Measurements from ENCODE around the gene THOC6. TPM values are rescaled to one million over a fixed set of nuclear protein-coding genes. Genes with fewer than 3 reads are reported as not detected.

The THOC6 gene
- total and polyA plus RNA-seq, 4 donors: 10.8 to 14.8 (median 11.7) TPM

DNA sequence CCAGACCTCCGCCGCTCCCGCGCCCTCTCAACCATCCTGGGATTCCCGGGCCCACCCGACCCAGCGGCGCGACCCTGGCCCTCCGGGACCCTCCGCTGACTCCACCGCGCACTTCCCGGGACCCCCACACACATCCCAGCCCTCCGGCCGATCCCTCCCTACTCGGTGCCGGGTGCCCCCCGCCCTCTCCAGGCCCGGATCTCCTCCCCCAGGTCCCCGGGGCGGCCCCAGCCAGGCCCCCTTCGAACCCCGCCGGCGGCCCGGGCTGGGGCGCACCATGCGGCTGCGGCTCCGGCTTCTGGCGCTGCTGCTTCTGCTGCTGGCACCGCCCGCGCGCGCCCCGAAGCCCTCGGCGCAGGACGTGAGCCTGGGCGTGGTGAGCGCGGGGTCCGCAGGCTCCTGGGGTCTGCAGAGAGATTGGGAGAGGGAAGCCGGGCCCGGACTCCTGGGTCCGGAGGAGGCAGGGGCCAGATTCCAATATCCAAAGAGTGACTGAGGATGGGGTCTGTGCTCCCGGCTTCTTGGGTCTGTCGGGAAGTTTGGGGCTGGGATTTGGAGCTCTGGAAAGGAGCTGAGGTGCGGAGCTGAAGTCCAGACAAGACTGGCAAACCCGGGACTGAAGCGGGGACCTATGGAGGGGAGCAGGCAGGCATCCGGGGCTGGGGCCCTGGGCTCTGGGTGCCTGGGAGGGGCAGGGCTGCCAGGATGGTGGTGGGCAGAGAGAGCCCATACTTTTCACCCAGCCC, 23.0 kb downstream of the THOC6 start:
- no peak for DNase-seq (ENCODE audit: low spot score)
- TF ChIP-seq JUND (IDR thresholded peaks at IDR 0.05) (no peak), SP1 (IDR thresholded peaks at IDR 0.05) (no peak), TAF1 (conservative IDR thresholded peaks at IDR 0.05) (no peak), FOXA2 (IDR thresholded peaks at IDR 0.05) (no peak), EGR1 (IDR thresholded peaks at IDR 0.05; ENCODE audit: low read depth in 2 of 2) (no peak), RXRA (IDR thresholded peaks at IDR 0.05) (no peak), HNF4G (IDR thresholded peaks at IDR 0.05) (no peak), NR2F2 (IDR thresholded peaks at IDR 0.05) (no peak), GABPA (IDR thresholded peaks at IDR 0.05 in 1 of 2, conservative IDR thresholded peaks at IDR 0.05 in 1 of 2) (no peak), ATF3 (IDR thresholded peaks at IDR 0.05) (no peak), YY1 (IDR thresholded peaks at IDR 0.05) (no peak), HNF4A (conservative IDR thresholded peaks at IDR 0.05) (no peak), RAD21 (IDR thresholded peaks at IDR 0.05) (no peak), FOXA1 (IDR thresholded peaks at IDR 0.05) (no peak), ZBTB33 (IDR thresholded peaks at IDR 0.05) (no peak)
- TF ChIP-seq, protein P1, sequence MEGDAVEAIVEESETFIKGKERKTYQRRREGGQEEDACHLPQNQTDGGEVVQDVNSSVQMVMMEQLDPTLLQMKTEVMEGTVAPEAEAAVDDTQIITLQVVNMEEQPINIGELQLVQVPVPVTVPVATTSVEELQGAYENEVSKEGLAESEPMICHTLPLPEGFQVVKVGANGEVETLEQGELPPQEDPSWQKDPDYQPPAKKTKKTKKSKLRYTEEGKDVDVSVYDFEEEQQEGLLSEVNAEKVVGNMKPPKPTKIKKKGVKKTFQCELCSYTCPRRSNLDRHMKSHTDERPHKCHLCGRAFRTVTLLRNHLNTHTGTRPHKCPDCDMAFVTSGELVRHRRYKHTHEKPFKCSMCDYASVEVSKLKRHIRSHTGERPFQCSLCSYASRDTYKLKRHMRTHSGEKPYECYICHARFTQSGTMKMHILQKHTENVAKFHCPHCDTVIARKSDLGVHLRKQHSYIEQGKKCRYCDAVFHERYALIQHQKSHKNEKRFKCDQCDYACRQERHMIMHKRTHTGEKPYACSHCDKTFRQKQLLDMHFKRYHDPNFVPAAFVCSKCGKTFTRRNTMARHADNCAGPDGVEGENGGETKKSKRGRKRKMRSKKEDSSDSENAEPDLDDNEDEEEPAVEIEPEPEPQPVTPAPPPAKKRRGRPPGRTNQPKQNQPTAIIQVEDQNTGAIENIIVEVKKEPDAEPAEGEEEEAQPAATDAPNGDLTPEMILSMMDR (IDR thresholded peaks at IDR 0.05; ENCODE audit: low read depth, low read length, missing input control): no peak
- TF ChIP-seq, protein P2, sequence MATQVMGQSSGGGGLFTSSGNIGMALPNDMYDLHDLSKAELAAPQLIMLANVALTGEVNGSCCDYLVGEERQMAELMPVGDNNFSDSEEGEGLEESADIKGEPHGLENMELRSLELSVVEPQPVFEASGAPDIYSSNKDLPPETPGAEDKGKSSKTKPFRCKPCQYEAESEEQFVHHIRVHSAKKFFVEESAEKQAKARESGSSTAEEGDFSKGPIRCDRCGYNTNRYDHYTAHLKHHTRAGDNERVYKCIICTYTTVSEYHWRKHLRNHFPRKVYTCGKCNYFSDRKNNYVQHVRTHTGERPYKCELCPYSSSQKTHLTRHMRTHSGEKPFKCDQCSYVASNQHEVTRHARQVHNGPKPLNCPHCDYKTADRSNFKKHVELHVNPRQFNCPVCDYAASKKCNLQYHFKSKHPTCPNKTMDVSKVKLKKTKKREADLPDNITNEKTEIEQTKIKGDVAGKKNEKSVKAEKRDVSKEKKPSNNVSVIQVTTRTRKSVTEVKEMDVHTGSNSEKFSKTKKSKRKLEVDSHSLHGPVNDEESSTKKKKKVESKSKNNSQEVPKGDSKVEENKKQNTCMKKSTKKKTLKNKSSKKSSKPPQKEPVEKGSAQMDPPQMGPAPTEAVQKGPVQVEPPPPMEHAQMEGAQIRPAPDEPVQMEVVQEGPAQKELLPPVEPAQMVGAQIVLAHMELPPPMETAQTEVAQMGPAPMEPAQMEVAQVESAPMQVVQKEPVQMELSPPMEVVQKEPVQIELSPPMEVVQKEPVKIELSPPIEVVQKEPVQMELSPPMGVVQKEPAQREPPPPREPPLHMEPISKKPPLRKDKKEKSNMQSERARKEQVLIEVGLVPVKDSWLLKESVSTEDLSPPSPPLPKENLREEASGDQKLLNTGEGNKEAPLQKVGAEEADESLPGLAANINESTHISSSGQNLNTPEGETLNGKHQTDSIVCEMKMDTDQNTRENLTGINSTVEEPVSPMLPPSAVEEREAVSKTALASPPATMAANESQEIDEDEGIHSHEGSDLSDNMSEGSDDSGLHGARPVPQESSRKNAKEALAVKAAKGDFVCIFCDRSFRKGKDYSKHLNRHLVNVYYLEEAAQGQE (IDR thresholded peaks at IDR 0.05): no peak
- TF ChIP-seq, protein P3, sequence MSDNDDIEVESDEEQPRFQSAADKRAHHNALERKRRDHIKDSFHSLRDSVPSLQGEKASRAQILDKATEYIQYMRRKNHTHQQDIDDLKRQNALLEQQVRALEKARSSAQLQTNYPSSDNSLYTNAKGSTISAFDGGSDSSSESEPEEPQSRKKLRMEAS (IDR thresholded peaks at IDR 0.05): no peak
- peaks cover 0 to 6% (median 3%) of the 10 kb centered on the region in 4 donors for H3K27me3 ChIP-seq (ENCODE audit: control insufficient read depth in 4 of 4, insufficient read depth in 4 of 4, low read length in 3 of 4)
- peak overlapping the region in 1 of 3 donors; percentile 41 for H3K4me3 ChIP-seq (ENCODE audit: low read depth in 1 of 3, low read length in 3 of 3)
- no peak overlapping the region for H3K27ac ChIP-seq (ENCODE audit: low read depth in 1 of 2, low read length in 2 of 2)
- no peak overlapping the region for H3K9ac ChIP-seq (ENCODE audit: low read depth in 1 of 2, low read length in 2 of 2)
- H3K9me3 ChIP-seq (ENCODE audit: control insufficient read depth in 4 of 4, low read length in 3 of 4): no peaks in the 10 kb centered on the region
- H3K4me1 ChIP-seq (ENCODE audit: control insufficient read depth in 4 of 4, insufficient read depth in 4 of 4, low read length in 3 of 4): peaks cover 0 to 14% (median 5%) of the 10 kb centered on the region in 4 donors
- WGBS: 5% methylated on average over 54 of the region's 54 CpGs
- H3K36me3 ChIP-seq (ENCODE audit: control insufficient read depth in 4 of 4, insufficient read depth in 3 of 4, low read depth in 1 of 4, low read length in 3 of 4): no peaks in the 10 kb centered on the region
